Coronary artery (tissue), 2 donors: ENCODE results near the gene SOX2.

Experiments used
- DNase-seq: peaks from one replicate; pipeline ENCODE4 v3.0.0-alpha.2; 2017; ENCODE audit warnings: low spot score
- H3K27ac ChIP-seq, 2 donors: fragments of 200-600 bp; sonication (generic); one replicate each; pipeline ENCODE4 v1.5.1; 2016 to 2019
- H3K4me3 ChIP-seq: fragments of 200-600 bp; sonication (generic); 2 replicates; pipeline ENCODE4 v1.5.1; 2016; ENCODE audit warnings: mild to moderate bottlenecking, moderate library complexity
- CTCF ChIP-seq: fragments of 200-600 bp; sonication (generic); IDR thresholded peaks from one replicate; pipeline ENCODE4 v1.5.1; 2019; ENCODE audit warnings: antibody characterized with exemption

Gene SOX2

GRCh38 chr3:181719991-181720680 lies 8.4 kb downstream of the SOX2 start:
- Histone ChIP-seq H3K27ac (no peak overlapping the region), H3K4me3 (no peak overlapping the region)
- DNase-seq = no peak
- no peak for TF ChIP-seq CTCF

GRCh38 chr3:181721046-181721875 lies 9.5 kb downstream of the SOX2 start:
- no peak for TF ChIP-seq CTCF
- Histone ChIP-seq H3K27ac (no peak overlapping the region), H3K4me3 (no peak overlapping the region)
- no peak for DNase-seq

- Histone ChIP-seq H3K27ac (no peak overlapping the region), H3K4me3 (no peak overlapping the region)
- DNase-seq = no peak
- no peak for TF ChIP-seq CTCF
These were observed 10.4 kb downstream of the SOX2 start for GRCh38 chr3:181722156-181722555.

GRCh38 chr3:181722766-181723425 lies 11.2 kb downstream of the SOX2 start:
- H3K27ac ChIP-seq = no peak overlapping the region
- no peak for DNase-seq
- H3K4me3 ChIP-seq = no peak overlapping the region
- TF ChIP-seq CTCF = no peak

- no peak for DNase-seq
- Histone ChIP-seq H3K4me3 (no peak overlapping the region), H3K27ac (no peak overlapping the region)
- TF ChIP-seq CTCF = no peak
These were observed 12.0 kb downstream of the SOX2 start for GRCh38 chr3:181723625-181724191.

- Histone ChIP-seq H3K27ac (no peak overlapping the region), H3K4me3 (no peak overlapping the region)
- TF ChIP-seq CTCF = no peak
- no peak for DNase-seq
These were observed 12.7 kb downstream of the SOX2 start for GRCh38 chr3:181724192-181724965.
